HepG2 (cell line): ENCODE results near the gene DGKG. TPM values are rescaled to one million over a fixed set of nuclear protein-coding genes. Genes with fewer than 3 reads are reported as not detected.

Source experiments
- ATAC-seq: fragments of 200-7000 bp; cut with Tn5 transposase; 3 replicates; pipeline ENCODE4 v1.9.1; 2020; ENCODE audit warnings: mild to moderate bottlenecking, moderate library complexity
- BruUV-seq: library from RNA; stranded (reverse); fragments of 400-500 nt; replicated peaks from 2 replicates; lab custom pipeline; 2021; lab: Mats Ljungman, UMichigan
- CTCF ChIA-PET: fragments of 300-600 bp; formaldehyde crosslinking; extraction: SDS; loops from one replicate; lab custom pipeline; 2021; ENCODE audit warnings: low total read pairs, inconsistent platforms, low intra/inter-chr PET ratio; lab: Yijun Ruan, JAX
- POLR2A ChIA-PET: fragments of 350-600 bp; sonication (Branson Sonifier 250); formaldehyde crosslinking; loops from one replicate; lab custom pipeline; 2020; ENCODE audit warnings: antibody characterized with exemption, inconsistent platforms; lab: Yijun Ruan, JAX
- DNase-seq: peaks from one replicate; pipeline ENCODE4 v3.0.0-alpha.2; 2015; ENCODE audit warnings: low spot score
- FAIRE-seq: peaks from 3 replicates; lab custom pipeline; 2011; peaks lifted over from hg19 to GRCh38; lab: Jason Lieb, UNC
- H2AFZ ChIP-seq: one replicate; pipeline ENCODE4 v1.6.1; 2011; ENCODE audit warnings: low read length, inconsistent platforms
- H3K27ac ChIP-seq: fragments of 300-600 bp; 3 replicates; pipeline ENCODE4 v1.8.0; 2011; ENCODE audit warnings: mixed run types, mild to moderate bottlenecking, mixed read lengths, low read length, inconsistent platforms; ENCODE audit not compliant: insufficient read depth; ENCODE audit errors: extremely low read length
- H3K27me3 ChIP-seq, 2 experiments: fragments of 200-600 bp in 1 of 2; 2 replicates in 1 of 2; 3 replicates in 1 of 2; pipeline versions ENCODE4 v1.6.0 to v1.8.0; 2011; ENCODE audit warnings: low read length in 2 of 2, mild to moderate bottlenecking in 2 of 2, moderate library complexity in 2 of 2, inconsistent platforms in 1 of 2; ENCODE audit not compliant: insufficient read depth in 2 of 2, control insufficient read depth in 1 of 2
- H3K36me3 ChIP-seq, 2 experiments: fragments of 200-600 bp in 1 of 2; replicated peaks in 1 of 2; 2 replicates in 1 of 2; 3 replicates in 1 of 2; pipeline versions ENCODE4 v1.5.1 to v1.8.0; 2011; ENCODE audit warnings: low read length in 2 of 2, inconsistent platforms in 1 of 2; ENCODE audit not compliant: insufficient read depth in 2 of 2, control insufficient read depth in 1 of 2
- H3K4me1 ChIP-seq: 2 replicates; pipeline ENCODE4 v1.5.1; 2012; ENCODE audit warnings: low read length, inconsistent platforms; ENCODE audit not compliant: insufficient read depth
- H3K4me2 ChIP-seq: 2 replicates; pipeline ENCODE4 v1.6.0; 2011; ENCODE audit warnings: low read depth, low read length, inconsistent platforms
- H3K4me3 ChIP-seq, 3 experiments: fragments of 200-600 bp in 1 of 3; sonication (generic), shearing (Covaris generic) in 1 of 3; replicated peaks in 1 of 3; 2 replicates each; pipeline ENCODE4 v1.5.1; 2011 to 2016; ENCODE audit warnings: low read length in 3 of 3, inconsistent platforms in 2 of 3, low read depth in 2 of 3, mild to moderate bottlenecking in 2 of 3, control low read depth in 1 of 3, mixed read lengths in 1 of 3; ENCODE audit not compliant: insufficient read depth in 1 of 3
- H3K79me2 ChIP-seq: one replicate; pipeline ENCODE4 v1.6.1; 2011; ENCODE audit warnings: low read length, inconsistent platforms; ENCODE audit not compliant: insufficient read depth
- H3K9ac ChIP-seq: 2 replicates; pipeline ENCODE4 v1.6.0; 2011; ENCODE audit warnings: mild to moderate bottlenecking, low read depth, low read length, inconsistent platforms; ENCODE audit not compliant: insufficient read depth
- H3K9me3 ChIP-seq: 2 replicates; pipeline ENCODE4 v1.5.1; 2012; ENCODE audit warnings: mild to moderate bottlenecking, low read length
- H4K20me1 ChIP-seq: 2 replicates; pipeline ENCODE4 v1.6.0; 2011; ENCODE audit warnings: inconsistent platforms, mild to moderate bottlenecking, low read length, moderate library complexity; ENCODE audit not compliant: insufficient read depth
- ATF7 ChIP-seq, 2 experiments: fragments of 450-650 bp in 1 of 2; sonication (generic) in 1 of 2; formaldehyde crosslinking in 1 of 2; IDR thresholded peaks; 2 replicates each; pipeline versions ENCODE4 v1.4.0 to v1.6.1; 2016 to 2020; ENCODE audit warnings: antibody characterized with exemption in 1 of 2, mild to moderate bottlenecking in 1 of 2, missing genetic modification reagents in 1 of 2
- MED13 ChIP-seq: sonication (generic); formaldehyde crosslinking; IDR thresholded peaks from 2 replicates; pipeline ENCODE4 v1.5.0; 2020; ENCODE audit warnings: missing genetic modification reagents
- SAFB2 ChIP-seq: sonication (generic); formaldehyde crosslinking; IDR thresholded peaks from 2 replicates; pipeline ENCODE4 v1.5.1; 2020; ENCODE audit warnings: missing genetic modification reagents, low read depth, mild to moderate bottlenecking, borderline replicate concordance
- ZBTB4 ChIP-seq: sonication (generic); formaldehyde crosslinking; IDR thresholded peaks from 2 replicates; pipeline ENCODE4 v1.4.0; 2020; ENCODE audit warnings: missing genetic modification reagents, mild to moderate bottlenecking, borderline replicate concordance
- WGBS: methylation state at CpG from one replicate; pipeline ENCODE4 v1.1.6; 2017; ENCODE audit warnings: low lambda C conversion rate; 5-methylcytosine and 5-hydroxymethylcytosine counted together
- in situ Hi-C: cut with HindIII; loops from 2 replicates; pipeline ENCODE4 v1.10.0; 2017; ENCODE audit warnings: low pct_unique_long_range_greater_than_20kb; ENCODE audit not compliant: extremely low pct_ligation_motif_present
- intact Hi-C: fragments of 100-400 bp; cut with micrococcal nuclease; formaldehyde crosslinking; loops from one replicate; pipeline ENCODE4 v1.10.0; 2022; ENCODE audit not compliant: unreplicated experiment
- polyA plus RNA-seq, 8 experiments: library from polyadenylated mRNA; depleted of rRNA in 3 of 8; stranded (reverse) in 7 of 8; unstranded in 1 of 8; fragments of >200 nt; fragmentation: Illumina TruSeq in 4 of 8; extraction: Trizol in 4 of 8; gene quantifications; 2 replicates each; pipeline versions ENCODE4 v1.2.1 to v1.2.3, GENCODE V29; 2011 to 2016; ENCODE audit warnings: low read depth in 4 of 8, missing spikeins in 1 of 8, mixed read lengths in 1 of 8; ENCODE audit not compliant: insufficient read depth in 1 of 8
- total RNA-seq, 5 experiments: library from RNA; depleted of rRNA; stranded (reverse); fragments of >200 nt; fragmentation: Illumina TruSeq; extraction: Trizol; gene quantifications; 2 replicates each; pipeline ENCODE4 v1.2.3, GENCODE V29; 2016; ENCODE audit warnings: low read depth in 1 of 5

DGKG gene
- total and polyA plus RNA-seq, 2 of the 13 experiments (the other 11 are each of a cell fraction or from before 2014, with no cell fraction given) = 3.8 to 6.2 TPM

DNA sequence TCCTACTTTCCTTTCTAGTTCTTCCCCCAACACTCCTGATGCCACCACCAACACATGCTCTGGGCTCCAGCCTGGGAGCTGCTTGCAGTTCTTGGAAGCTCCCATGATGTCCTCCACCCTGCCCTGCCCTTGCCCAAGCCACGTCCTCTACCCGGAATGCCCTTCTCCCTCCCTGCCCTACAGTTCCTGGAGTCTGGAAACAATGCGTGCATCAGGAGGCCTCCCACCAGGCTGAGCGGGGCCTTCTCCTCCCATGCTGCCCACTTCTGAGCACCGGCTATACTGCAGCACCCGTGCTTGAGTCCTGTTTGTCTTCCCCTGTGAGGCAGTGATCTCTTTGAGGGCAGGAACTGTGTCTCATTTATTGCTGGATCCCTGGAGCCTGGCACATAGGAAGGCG lies 44.6 kb downstream of the DGKG start:
- 53% methylated on average over 7 of the region's 7 CpGs for WGBS
- H3K4me2 ChIP-seq = peak overlapping the region; percentile 60
- TF ChIP-seq MED13 (CRISPR knock-in tag) (no peak), SAFB2 (CRISPR knock-in tag) (no peak), ATF7 (IDR thresholded peaks at IDR 0.05) (no peak), ATF7 (CRISPR knock-in tag; IDR thresholded peaks at IDR 0.05) (no peak), ZBTB4 (CRISPR knock-in tag) (no peak)
- TF ChIP-seq, all 625 proteins: peak for 0
- no peaks in the 10 kb centered on the region for H4K20me1 ChIP-seq
- no peak overlapping the region for H3K27ac ChIP-seq
- H3K4me1 ChIP-seq = peaks cover 35% of the 10 kb centered on the region
- CTCF ChIA-PET = no interaction called here
- no peak overlapping the region for H3K9ac ChIP-seq
- H3K36me3 ChIP-seq = no peaks in the 10 kb centered on the region
- H3K4me3 ChIP-seq = no peak overlapping the region
- H2AFZ ChIP-seq = no peak overlapping the region
- no TSS peak for BruUV-seq
- no peaks in the 10 kb centered on the region for H3K27me3 ChIP-seq
- H3K79me2 ChIP-seq = no peaks in the 10 kb centered on the region
- POLR2A ChIA-PET = no interaction called here
- in situ Hi-C loops = no loop called here
- no peaks in the 10 kb centered on the region for H3K9me3 ChIP-seq
- intact Hi-C loops = no loop called here
- no peak for FAIRE-seq
- DNase-seq = no peak
- ATAC-seq = peak; percentile 55
